HepG2 (cell line): Measurements from ENCODE around the gene SAMD10. TPM values are rescaled to one million over a fixed set of nuclear protein-coding genes. Genes with fewer than 3 reads are reported as not detected.
A peak's percentile ranks its signal among the peaks of the same experiment; 100 is the strongest.

Experiments used
- CEBPB ChIP-seq: IDR thresholded peaks from 2 replicates; pipeline ENCODE4 v1.6.1; 2011; ENCODE audit warnings: low read depth, low read length, improper control_type of control experiment, borderline replicate concordance
- DNMT1 ChIP-seq: sonication (generic); formaldehyde crosslinking; IDR thresholded peaks from 2 replicates; pipeline ENCODE4 v1.5.1; 2020; ENCODE audit warnings: mild to moderate bottlenecking, missing genetic modification reagents
- MYC ChIP-seq: sonication (generic); formaldehyde crosslinking; IDR thresholded peaks from 2 replicates; pipeline ENCODE4 v1.9.0; 2021; ENCODE audit warnings: missing genetic modification reagents, borderline replicate concordance
- REXO4 ChIP-seq: sonication (generic); formaldehyde crosslinking; IDR thresholded peaks from 2 replicates; pipeline ENCODE4 v1.8.0; 2022; ENCODE audit warnings: missing genetic modification reagents, mild to moderate bottlenecking, borderline replicate concordance
- ZNF230 ChIP-seq: sonication (generic); formaldehyde crosslinking; IDR thresholded peaks from 2 replicates; pipeline ENCODE4 v1.4.0; 2020; ENCODE audit warnings: mild to moderate bottlenecking, missing genetic modification reagents
- polyA plus RNA-seq, 8 experiments: library from polyadenylated mRNA; depleted of rRNA in 3 of 8; stranded (reverse) in 7 of 8; unstranded in 1 of 8; fragments of >200 nt; fragmentation: Illumina TruSeq in 4 of 8; extraction: Trizol in 4 of 8; gene quantifications; 2 replicates each; pipeline versions ENCODE4 v1.2.1 to v1.2.3, GENCODE V29; 2011 to 2016; ENCODE audit warnings: low read depth in 4 of 8, missing spikeins in 1 of 8, mixed read lengths in 1 of 8; ENCODE audit not compliant: insufficient read depth in 1 of 8
- total RNA-seq, 5 experiments: library from RNA; depleted of rRNA; stranded (reverse); fragments of >200 nt; fragmentation: Illumina TruSeq; extraction: Trizol; gene quantifications; 2 replicates each; pipeline ENCODE4 v1.2.3, GENCODE V29; 2016; ENCODE audit warnings: low read depth in 1 of 5
- TF ChIP-seq, protein P1 (sequence below): sonication (generic); formaldehyde crosslinking; IDR thresholded peaks from 2 replicates; pipeline ENCODE4 v1.4.0; 2020; ENCODE audit warnings: missing genetic modification reagents
- TF ChIP-seq, protein P2 (sequence below): sonication (generic); formaldehyde crosslinking; IDR thresholded peaks from 2 replicates; pipeline ENCODE4 v1.8.0; 2023; ENCODE audit warnings: mild to moderate bottlenecking, missing genetic modification reagents
- TF ChIP-seq, protein P3 (sequence below): sonication (generic); formaldehyde crosslinking; IDR thresholded peaks from 2 replicates; pipeline ENCODE4 v1.4.0; 2020; ENCODE audit warnings: low read depth, missing genetic modification reagents
- TF ChIP-seq, protein P4 (sequence below): sonication (generic); formaldehyde crosslinking; IDR thresholded peaks from 2 replicates; pipeline ENCODE4 v1.5.1; 2020; ENCODE audit warnings: missing genetic modification reagents, mild to moderate bottlenecking, borderline replicate concordance
- TF ChIP-seq, protein P5 (sequence below): sonication (generic); formaldehyde crosslinking; IDR thresholded peaks from 2 replicates; pipeline ENCODE4 v1.5.0; 2020; ENCODE audit warnings: mild to moderate bottlenecking, missing genetic modification reagents
- TF ChIP-seq, protein P6 (sequence below): sonication (generic); formaldehyde crosslinking; IDR thresholded peaks from 2 replicates; pipeline ENCODE4 v1.8.0; 2022; ENCODE audit warnings: mild to moderate bottlenecking, missing genetic modification reagents, borderline replicate concordance

The SAMD10 gene
- total and polyA plus RNA-seq, 2 of the 13 experiments (the other 11 are each of a cell fraction or from before 2014, with no cell fraction given) = 6.1 to 11.0 TPM

DNA sequence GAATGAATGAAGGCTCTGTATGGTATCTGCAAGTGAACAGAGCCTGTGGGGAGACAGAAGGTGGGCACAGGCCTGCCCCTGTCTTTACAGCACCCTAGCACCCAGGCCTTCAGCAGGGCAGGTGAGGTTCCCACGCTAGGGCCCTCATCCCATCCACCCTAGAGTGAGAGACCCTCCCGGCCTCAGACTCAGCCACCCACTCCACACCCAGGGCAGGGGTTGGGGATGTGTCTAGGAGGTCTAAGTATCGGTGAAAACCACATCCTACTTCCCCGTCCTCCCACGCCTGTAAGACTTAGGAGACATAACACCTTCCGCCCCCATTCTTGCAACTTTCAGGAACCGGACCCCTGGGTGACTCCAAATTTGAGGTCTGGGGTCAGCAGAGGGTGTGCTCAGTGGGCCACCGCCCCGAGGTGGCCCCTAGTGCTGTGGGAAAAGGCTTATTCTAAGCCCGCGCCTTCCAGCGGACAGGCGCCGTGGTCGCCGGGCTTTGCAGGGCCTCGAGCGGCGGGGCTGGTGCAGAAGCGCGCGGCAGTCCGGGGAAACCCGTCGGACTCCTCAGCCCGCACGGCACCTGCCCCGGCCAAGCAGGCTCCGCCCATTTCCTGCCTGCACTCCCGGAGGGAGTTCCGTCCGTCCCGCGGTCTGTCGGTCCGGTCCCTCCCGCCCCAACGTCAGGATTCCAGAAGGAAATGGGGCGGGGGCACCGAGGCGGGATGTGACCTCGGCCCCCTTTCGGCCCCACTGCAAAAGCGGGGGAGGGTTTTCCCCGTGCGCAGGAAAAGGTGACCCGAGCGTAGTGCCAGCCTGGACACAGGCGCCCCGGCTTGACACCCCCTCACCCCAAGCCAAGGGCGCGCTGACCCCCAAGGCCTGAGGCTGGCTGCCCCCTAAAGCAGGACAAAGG, 868 bp downstream of the SAMD10 start (continued):
- TF ChIP-seq, protein P1, sequence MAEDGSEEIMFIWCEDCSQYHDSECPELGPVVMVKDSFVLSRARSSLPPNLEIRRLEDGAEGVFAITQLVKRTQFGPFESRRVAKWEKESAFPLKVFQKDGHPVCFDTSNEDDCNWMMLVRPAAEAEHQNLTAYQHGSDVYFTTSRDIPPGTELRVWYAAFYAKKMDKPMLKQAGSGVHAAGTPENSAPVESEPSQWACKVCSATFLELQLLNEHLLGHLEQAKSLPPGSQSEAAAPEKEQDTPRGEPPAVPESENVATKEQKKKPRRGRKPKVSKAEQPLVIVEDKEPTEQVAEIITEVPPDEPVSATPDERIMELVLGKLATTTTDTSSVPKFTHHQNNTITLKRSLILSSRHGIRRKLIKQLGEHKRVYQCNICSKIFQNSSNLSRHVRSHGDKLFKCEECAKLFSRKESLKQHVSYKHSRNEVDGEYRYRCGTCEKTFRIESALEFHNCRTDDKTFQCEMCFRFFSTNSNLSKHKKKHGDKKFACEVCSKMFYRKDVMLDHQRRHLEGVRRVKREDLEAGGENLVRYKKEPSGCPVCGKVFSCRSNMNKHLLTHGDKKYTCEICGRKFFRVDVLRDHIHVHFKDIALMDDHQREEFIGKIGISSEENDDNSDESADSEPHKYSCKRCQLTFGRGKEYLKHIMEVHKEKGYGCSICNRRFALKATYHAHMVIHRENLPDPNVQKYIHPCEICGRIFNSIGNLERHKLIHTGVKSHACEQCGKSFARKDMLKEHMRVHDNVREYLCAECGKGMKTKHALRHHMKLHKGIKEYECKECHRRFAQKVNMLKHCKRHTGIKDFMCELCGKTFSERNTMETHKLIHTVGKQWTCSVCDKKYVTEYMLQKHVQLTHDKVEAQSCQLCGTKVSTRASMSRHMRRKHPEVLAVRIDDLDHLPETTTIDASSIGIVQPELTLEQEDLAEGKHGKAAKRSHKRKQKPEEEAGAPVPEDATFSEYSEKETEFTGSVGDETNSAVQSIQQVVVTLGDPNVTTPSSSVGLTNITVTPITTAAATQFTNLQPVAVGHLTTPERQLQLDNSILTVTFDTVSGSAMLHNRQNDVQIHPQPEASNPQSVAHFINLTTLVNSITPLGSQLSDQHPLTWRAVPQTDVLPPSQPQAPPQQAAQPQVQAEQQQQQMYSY (CRISPR knock-in tag) = peak; percentile 74
- TF ChIP-seq ZNF230 (CRISPR knock-in tag) = peak; percentile 86; the same call in 1 of the 2 replicates
- TF ChIP-seq MYC = peak; percentile 94; the same call in 1 of the 2 replicates
- no peak for TF ChIP-seq REXO4
- TF ChIP-seq, protein P2, sequence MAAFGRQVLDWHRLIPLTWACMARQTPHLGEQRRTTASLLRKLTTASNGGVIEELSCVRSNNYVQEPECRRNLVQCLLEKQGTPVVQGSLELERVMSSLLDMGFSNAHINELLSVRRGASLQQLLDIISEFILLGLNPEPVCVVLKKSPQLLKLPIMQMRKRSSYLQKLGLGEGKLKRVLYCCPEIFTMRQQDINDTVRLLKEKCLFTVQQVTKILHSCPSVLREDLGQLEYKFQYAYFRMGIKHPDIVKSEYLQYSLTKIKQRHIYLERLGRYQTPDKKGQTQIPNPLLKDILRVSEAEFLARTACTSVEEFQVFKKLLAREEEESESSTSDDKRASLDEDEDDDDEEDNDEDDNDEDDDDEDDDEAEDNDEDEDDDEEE (CRISPR knock-in tag) = peak; percentile 84
- TF ChIP-seq CEBPB = no peak
- TF ChIP-seq, protein P3, sequence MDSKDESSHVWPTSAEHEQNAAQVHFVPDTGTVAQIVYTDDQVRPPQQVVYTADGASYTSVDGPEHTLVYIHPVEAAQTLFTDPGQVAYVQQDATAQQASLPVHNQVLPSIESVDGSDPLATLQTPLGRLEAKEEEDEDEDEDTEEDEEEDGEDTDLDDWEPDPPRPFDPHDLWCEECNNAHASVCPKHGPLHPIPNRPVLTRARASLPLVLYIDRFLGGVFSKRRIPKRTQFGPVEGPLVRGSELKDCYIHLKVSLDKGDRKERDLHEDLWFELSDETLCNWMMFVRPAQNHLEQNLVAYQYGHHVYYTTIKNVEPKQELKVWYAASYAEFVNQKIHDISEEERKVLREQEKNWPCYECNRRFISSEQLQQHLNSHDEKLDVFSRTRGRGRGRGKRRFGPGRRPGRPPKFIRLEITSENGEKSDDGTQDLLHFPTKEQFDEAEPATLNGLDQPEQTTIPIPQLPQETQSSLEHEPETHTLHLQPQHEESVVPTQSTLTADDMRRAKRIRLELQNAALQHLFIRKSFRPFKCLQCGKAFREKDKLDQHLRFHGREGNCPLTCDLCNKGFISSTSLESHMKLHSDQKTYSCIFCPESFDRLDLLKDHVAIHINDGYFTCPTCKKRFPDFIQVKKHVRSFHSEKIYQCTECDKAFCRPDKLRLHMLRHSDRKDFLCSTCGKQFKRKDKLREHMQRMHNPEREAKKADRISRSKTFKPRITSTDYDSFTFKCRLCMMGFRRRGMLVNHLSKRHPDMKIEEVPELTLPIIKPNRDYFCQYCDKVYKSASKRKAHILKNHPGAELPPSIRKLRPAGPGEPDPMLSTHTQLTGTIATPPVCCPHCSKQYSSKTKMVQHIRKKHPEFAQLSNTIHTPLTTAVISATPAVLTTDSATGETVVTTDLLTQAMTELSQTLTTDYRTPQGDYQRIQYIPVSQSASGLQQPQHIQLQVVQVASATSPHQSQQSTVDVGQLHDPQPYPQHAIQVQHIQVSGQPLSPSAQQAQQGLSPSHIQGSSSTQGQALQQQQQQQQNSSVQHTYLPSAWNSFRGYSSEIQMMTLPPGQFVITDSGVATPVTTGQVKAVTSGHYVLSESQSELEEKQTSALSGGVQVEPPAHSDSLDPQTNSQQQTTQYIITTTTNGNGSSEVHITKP (CRISPR knock-in tag) = peak; percentile 60; the same call in 1 of the 2 replicates
- TF ChIP-seq, protein P4, sequence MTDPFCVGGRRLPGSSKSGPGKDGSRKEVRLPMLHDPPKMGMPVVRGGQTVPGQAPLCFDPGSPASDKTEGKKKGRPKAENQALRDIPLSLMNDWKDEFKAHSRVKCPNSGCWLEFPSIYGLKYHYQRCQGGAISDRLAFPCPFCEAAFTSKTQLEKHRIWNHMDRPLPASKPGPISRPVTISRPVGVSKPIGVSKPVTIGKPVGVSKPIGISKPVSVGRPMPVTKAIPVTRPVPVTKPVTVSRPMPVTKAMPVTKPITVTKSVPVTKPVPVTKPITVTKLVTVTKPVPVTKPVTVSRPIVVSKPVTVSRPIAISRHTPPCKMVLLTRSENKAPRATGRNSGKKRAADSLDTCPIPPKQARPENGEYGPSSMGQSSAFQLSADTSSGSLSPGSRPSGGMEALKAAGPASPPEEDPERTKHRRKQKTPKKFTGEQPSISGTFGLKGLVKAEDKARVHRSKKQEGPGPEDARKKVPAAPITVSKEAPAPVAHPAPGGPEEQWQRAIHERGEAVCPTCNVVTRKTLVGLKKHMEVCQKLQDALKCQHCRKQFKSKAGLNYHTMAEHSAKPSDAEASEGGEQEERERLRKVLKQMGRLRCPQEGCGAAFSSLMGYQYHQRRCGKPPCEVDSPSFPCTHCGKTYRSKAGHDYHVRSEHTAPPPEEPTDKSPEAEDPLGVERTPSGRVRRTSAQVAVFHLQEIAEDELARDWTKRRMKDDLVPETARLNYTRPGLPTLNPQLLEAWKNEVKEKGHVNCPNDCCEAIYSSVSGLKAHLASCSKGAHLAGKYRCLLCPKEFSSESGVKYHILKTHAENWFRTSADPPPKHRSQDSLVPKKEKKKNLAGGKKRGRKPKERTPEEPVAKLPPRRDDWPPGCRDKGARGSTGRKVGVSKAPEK (CRISPR knock-in tag) = no peak; the same call in 1 of the 2 replicates
- no peak for TF ChIP-seq DNMT1
- TF ChIP-seq, protein P5, sequence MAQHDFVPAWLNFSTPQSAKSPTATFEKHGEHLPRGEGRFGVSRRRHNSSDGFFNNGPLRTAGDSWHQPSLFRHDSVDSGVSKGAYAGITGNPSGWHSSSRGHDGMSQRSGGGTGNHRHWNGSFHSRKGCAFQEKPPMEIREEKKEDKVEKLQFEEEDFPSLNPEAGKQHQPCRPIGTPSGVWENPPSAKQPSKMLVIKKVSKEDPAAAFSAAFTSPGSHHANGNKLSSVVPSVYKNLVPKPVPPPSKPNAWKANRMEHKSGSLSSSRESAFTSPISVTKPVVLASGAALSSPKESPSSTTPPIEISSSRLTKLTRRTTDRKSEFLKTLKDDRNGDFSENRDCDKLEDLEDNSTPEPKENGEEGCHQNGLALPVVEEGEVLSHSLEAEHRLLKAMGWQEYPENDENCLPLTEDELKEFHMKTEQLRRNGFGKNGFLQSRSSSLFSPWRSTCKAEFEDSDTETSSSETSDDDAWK (CRISPR knock-in tag) = no peak
- TF ChIP-seq, protein P6, sequence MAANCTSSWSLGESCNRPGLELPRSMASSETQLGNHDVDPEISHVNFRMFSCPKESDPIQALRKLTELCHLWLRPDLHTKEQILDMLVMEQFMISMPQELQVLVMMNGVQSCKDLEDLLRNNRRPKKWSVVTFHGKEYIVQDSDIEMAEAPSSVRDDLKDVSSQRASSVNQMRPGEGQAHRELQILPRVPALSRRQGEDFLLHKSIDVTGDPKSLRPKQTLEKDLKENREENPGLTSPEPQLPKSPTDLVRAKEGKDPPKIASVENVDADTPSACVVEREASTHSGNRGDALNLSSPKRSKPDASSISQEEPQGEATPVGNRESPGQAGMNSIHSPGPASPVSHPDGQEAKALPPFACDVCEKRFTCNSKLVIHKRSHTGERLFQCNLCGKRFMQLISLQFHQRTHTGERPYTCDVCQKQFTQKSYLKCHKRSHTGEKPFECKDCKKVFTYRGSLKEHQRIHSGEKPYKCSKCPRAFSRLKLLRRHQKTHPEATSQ (CRISPR knock-in tag) = no peak
